Measurements from ENCODE around the gene RNF169. TPM values are rescaled to one million over a fixed set of nuclear protein-coding genes. Genes with fewer than 3 reads are reported as not detected.

The RNF169 gene
- polyA plus RNA-seq, 1 donor from 2014 or later, result 1.1 TPM

GRCh38 chr11:74844072-74844471 lies 95.4 kb downstream of the RNF169 start:
- H3K4me3 Mint-ChIP-seq, result no peak overlapping the region
- peaks cover 13% of the 10 kb centered on the region for H3K36me3 Mint-ChIP-seq
- H3K9me3 Mint-ChIP-seq, result no peaks in the 10 kb centered on the region
- H3K27me3 Mint-ChIP-seq, result no peaks in the 10 kb centered on the region
- H3K4me1 Mint-ChIP-seq, result peaks cover 14 to 21% (median 16%) of the 10 kb centered on the region in 3 donors
- H3K27ac Mint-ChIP-seq, result peak overlapping the region in 2 of 3 donors; percentile 39 to 50

- no peak overlapping the region for H3K27ac Mint-ChIP-seq
- H3K4me3 Mint-ChIP-seq, result no peak overlapping the region
- H3K36me3 Mint-ChIP-seq, result peaks cover 13% of the 10 kb centered on the region
- H3K9me3 Mint-ChIP-seq, result no peaks in the 10 kb centered on the region
- H3K4me1 Mint-ChIP-seq, result peaks cover 11 to 18% (median 12%) of the 10 kb centered on the region in 3 donors
- H3K27me3 Mint-ChIP-seq, result no peaks in the 10 kb centered on the region
These were observed 96.2 kb downstream of the RNF169 start for GRCh38 chr11:74844865-74845264.

- no peak overlapping the region for H3K27ac Mint-ChIP-seq
- peaks cover 9% of the 10 kb centered on the region for H3K36me3 Mint-ChIP-seq
- H3K4me3 Mint-ChIP-seq, result no peak overlapping the region
These were observed 97.4 kb downstream of the RNF169 start for GRCh38 chr11:74845978-74846517.

GRCh38 chr11:74846770-74847169 lies 98.1 kb downstream of the RNF169 start:
- Mint-ChIP-seq H3K4me3 (no peak overlapping the region), H3K36me3 (peaks cover 9% of the 10 kb centered on the region), H3K27ac (no peak overlapping the region), H3K4me1 (peaks cover 9 to 18% (median 12%) of the 10 kb centered on the region in 3 donors), H3K27me3 (no peaks in the 10 kb centered on the region), H3K9me3 (no peaks in the 10 kb centered on the region)

More at GRCh38 chr11:74845978-74846517, 97.4 kb downstream of the RNF169 start:
- Mint-ChIP-seq H3K4me1 (peaks cover 11 to 18% (median 12%) of the 10 kb centered on the region in 3 donors), H3K27me3 (no peaks in the 10 kb centered on the region), H3K9me3 (no peaks in the 10 kb centered on the region)

GRCh38 chr11:74847395-74847794 lies 98.7 kb downstream of the RNF169 start:
- H3K4me3 Mint-ChIP-seq, result peak overlapping the region in 1 of 4 donors; percentile 53
- peak overlapping the region in 1 of 3 donors; percentile 84 for H3K27ac Mint-ChIP-seq
- peaks cover 9% of the 10 kb centered on the region for H3K36me3 Mint-ChIP-seq

GRCh38 chr11:74847895-74848294 lies 99.2 kb downstream of the RNF169 start:
- Mint-ChIP-seq H3K4me3 (no peak overlapping the region), H3K4me1 (peaks cover 9 to 18% (median 12%) of the 10 kb centered on the region in 3 donors), H3K36me3 (peaks cover 9% of the 10 kb centered on the region), H3K27ac (peak overlapping the region in 1 of 3 donors; percentile 53), H3K9me3 (no peaks in the 10 kb centered on the region), H3K27me3 (no peaks in the 10 kb centered on the region)

More at GRCh38 chr11:74847395-74847794, 98.7 kb downstream of the RNF169 start:
- Mint-ChIP-seq H3K27me3 (no peaks in the 10 kb centered on the region), H3K9me3 (no peaks in the 10 kb centered on the region), H3K4me1 (peaks cover 9 to 18% (median 12%) of the 10 kb centered on the region in 3 donors)

- no peak overlapping the region for H3K4me3 Mint-ChIP-seq
- no peaks in the 10 kb centered on the region for H3K27me3 Mint-ChIP-seq
- H3K36me3 Mint-ChIP-seq, result peaks cover 10% of the 10 kb centered on the region
- peaks cover 9 to 18% (median 12%) of the 10 kb centered on the region in 3 donors for H3K4me1 Mint-ChIP-seq
- peaks cover 0 to 3% (median 0%) of the 10 kb centered on the region in 3 donors for H3K9me3 Mint-ChIP-seq
- H3K27ac Mint-ChIP-seq, result no peak overlapping the region
These were observed 101.1 kb downstream of the RNF169 start for GRCh38 chr11:74849525-74850391.

- H3K4me1 Mint-ChIP-seq, result no peaks in the 10 kb centered on the region
These were observed 104.6 kb downstream of the RNF169 start for GRCh38 chr11:74853223-74853622.

GRCh38 chr11:74860743-74861142 lies 112.1 kb downstream of the RNF169 start:
- Mint-ChIP-seq H3K27ac (no peak overlapping the region), H3K9me3 (peaks cover 2 to 22% (median 14%) of the 10 kb centered on the region in 3 donors), H3K27me3 (no peaks in the 10 kb centered on the region), H3K36me3 (peaks cover 46% of the 10 kb centered on the region), H3K4me1 (no peaks in the 10 kb centered on the region), H3K4me3 (no peak overlapping the region)

More at GRCh38 chr11:74853223-74853622, 104.6 kb downstream of the RNF169 start:
- Mint-ChIP-seq H3K27ac (no peak overlapping the region), H3K9me3 (peaks cover 0 to 3% (median 0%) of the 10 kb centered on the region in 3 donors), H3K36me3 (peaks cover 12% of the 10 kb centered on the region), H3K4me3 (no peak overlapping the region), H3K27me3 (no peaks in the 10 kb centered on the region)

GRCh38 chr11:74863410-74863809 lies 114.8 kb downstream of the RNF169 start:
- Mint-ChIP-seq H3K4me1 (no peaks in the 10 kb centered on the region), H3K27ac (no peak overlapping the region), H3K9me3 (peaks cover 4 to 41% (median 28%) of the 10 kb centered on the region in 3 donors), H3K4me3 (no peak overlapping the region), H3K36me3 (peaks cover 57% of the 10 kb centered on the region), H3K27me3 (no peaks in the 10 kb centered on the region)

- Mint-ChIP-seq H3K27me3 (no peaks in the 10 kb centered on the region), H3K36me3 (peaks cover 63% of the 10 kb centered on the region), H3K4me3 (peak overlapping the region in 1 of 4 donors; percentile 70), H3K9me3 (peaks cover 13 to 64% (median 45%) of the 10 kb centered on the region in 3 donors), H3K27ac (peak overlapping the region in 1 of 3 donors; percentile 35), H3K4me1 (no peaks in the 10 kb centered on the region)
These were observed 117.9 kb downstream of the RNF169 start for GRCh38 chr11:74866557-74866956.

GRCh38 chr11:74870485-74870884 lies 121.8 kb downstream of the RNF169 start:
- no peaks in the 10 kb centered on the region for H3K27me3 Mint-ChIP-seq
- H3K36me3 Mint-ChIP-seq, result peaks cover 65% of the 10 kb centered on the region
- H3K4me3 Mint-ChIP-seq, result no peak overlapping the region
- no peak overlapping the region for H3K27ac Mint-ChIP-seq
- no peaks in the 10 kb centered on the region for H3K4me1 Mint-ChIP-seq
- peaks cover 11 to 74% (median 51%) of the 10 kb centered on the region in 3 donors for H3K9me3 Mint-ChIP-seq

- Mint-ChIP-seq H3K4me1 (no peaks in the 10 kb centered on the region), H3K27ac (no peak overlapping the region), H3K9me3 (peaks cover 11 to 73% (median 48%) of the 10 kb centered on the region in 3 donors), H3K36me3 (peaks cover 69% of the 10 kb centered on the region), H3K4me3 (no peak overlapping the region), H3K27me3 (no peaks in the 10 kb centered on the region)
These were observed 122.4 kb downstream of the RNF169 start for GRCh38 chr11:74871037-74871436.

- peaks cover 2 to 31% (median 13%) of the 10 kb centered on the region in 3 donors for H3K9me3 Mint-ChIP-seq
- H3K4me1 Mint-ChIP-seq, result no peaks in the 10 kb centered on the region
- no peak overlapping the region for H3K4me3 Mint-ChIP-seq
- peaks cover 34% of the 10 kb centered on the region for H3K36me3 Mint-ChIP-seq
- H3K27ac Mint-ChIP-seq, result no peak overlapping the region
- no peaks in the 10 kb centered on the region for H3K27me3 Mint-ChIP-seq
These were observed 128.5 kb downstream of the RNF169 start for GRCh38 chr11:74877132-74877531.

Data from IgD-negative memory B cell (primary cell).